MV-4-11 (cell line): Measurements from ENCODE around the gene TANC1.

Experiments used
- DNase-seq: peaks from one replicate; lab custom pipeline; 2025; lab: John Stamatoyannopoulos, UW

Gene TANC1

DNA sequence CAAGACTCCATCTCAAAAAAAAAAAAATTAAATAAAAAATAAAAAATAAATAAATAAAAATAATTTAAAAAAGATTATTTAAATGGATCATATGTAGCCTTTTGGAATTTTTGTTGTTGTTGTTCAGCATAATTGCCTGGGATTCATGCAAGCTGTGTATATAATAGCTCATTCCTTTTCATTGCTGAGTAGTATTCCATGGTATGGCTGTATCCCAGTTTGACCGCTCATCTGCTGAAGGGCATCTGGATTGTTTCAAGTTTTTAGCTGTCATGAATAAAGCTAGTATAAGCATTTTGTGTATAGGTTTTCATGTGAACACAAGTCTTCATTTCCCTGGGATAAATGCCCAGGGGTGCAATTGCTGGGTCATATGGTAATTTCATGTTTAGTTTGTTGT is 6.4 kb upstream of the TANC1 start:
- no peak for DNase-seq

DNA sequence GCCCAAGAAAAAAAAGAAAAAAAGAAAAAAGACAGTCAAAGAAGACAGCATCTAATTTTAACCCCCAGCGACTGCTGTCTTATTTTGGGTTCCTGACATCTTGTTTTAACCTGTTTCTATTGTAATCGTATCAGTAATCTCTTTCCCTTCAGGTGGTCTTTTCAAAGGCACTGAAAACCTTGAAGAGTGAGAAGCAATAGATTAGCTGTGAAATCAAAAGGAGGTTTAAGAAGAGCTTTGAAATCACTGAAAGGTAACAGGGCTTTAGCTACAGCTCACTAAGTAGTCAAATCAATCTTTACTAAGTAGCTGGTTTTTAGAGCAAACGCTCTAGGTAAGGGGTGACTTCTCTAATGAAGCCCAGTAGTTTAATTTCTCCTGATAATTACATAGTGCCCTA is 5.4 kb upstream of the TANC1 start:
- no peak for DNase-seq

DNA sequence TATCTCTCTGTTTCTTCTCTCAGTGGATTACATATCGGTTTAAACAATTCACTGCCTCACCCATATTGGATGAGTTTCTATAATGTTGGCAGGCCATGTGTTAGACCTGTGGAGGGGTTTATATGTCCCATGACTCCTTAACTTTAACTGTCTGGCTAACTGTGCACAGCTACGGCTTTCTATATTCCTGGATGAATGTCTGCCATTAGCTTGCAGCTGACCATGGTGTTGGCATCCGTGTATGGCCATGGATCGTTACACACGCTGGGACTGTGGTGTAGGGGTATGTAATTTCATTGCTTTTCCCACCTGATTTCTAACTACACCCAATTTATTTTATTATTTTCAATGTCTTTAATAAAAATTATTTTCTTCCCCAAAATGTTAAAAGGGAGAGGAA is 3.3 kb upstream of the TANC1 start:
- DNase-seq, result no peak

DNA sequence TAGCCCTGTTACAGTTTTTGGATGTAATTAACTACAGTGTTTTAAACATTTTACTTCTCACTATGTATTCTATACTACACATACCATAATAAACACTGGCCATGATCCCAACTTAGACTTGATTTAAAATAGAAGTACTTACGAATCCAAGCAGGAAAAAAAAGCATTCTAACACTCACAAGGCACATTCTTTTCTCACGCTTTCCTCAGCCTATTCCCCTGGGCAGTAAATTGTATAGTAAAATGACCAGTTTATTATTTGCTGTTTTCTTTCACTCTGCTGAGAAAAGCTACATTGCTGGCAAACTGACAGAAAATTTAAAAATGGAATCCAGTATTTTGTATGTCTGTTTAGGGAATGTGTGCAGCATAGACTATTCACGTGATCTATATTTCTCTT is 2.8 kb upstream of the TANC1 start:
- no peak for DNase-seq

DNA sequence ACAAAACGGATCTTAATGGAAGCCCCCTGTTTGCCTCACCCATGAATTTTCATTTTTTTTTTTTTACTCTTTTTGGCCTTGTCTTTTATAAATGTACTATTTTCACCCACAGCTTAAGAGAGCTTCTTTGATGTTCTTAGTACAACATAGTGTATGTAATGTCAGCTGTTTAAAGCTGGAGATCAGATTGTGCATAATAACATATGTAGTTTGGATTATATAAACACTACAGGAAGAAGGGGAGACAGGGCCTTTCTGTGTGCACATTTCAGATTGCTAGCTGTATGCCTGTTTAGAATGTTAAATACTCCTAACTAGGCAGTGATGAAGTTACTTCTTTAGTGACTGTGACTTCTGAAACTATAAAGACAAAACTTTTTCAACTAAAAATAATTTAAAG is 2.1 kb upstream of the TANC1 start:
- DNase-seq, result no peak

DNA sequence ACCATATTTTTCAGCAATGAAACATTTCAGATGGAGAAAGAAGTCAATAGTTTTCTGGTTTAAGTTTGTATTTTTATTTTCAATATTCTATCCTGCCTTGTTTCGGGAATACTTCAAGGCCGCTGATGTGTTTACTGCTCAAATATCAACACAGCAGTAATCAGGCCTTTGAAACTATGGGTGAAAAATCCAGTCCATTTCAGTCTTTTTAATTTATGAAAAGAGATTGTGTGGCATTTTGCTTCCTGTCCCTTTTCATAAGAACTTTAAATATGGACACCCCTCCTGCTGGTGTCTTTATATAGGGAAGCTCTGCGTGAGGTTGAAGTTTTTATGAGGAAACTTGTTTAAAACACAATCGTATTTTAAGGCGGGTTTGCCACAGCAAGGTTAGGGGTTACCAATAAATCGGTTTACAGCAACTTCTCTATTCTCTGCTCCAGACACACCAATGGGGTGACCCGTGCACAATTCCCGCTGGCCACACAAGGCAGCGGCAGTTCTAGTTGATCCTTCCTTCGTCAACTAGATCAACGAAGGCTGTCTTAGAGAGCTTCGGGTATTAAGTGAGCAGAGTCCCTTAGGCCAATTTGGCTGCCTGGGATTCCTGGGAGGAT is 1.2 kb upstream of the TANC1 start:
- no peak for DNase-seq

DNA sequence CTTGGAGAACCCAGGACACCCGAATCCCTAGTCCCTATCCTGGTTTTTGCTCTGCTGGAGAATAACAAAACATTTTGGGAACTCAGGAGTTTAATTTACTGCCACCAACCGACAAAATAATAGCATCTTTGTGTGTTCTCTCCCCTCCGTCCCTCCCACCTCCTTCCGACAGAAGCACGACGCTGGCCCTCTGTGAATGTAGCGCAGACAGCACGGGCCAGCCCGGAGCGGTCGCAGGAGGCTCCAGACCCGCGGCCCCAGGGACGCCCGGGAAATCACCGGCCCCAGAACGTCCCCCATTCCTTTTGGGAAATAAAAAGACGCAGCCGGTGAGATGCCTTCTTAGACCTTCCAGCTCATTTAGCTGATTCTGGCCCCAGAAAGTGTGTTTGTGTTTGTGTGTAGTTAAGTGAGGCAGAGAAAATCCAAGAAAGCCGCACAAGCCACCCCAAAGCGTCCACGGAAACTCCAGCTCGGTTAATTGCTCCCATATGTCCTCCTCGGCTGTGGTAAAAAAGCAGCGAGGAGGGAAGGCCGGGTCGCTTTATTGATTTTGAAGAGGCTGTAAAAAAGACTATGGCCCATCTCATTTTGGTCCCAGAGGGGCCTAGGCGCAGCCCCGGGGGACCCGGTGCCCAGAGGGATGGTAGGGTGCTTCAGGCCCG is 577 bp upstream of the TANC1 start:
- DNase-seq, result no peak

DNA sequence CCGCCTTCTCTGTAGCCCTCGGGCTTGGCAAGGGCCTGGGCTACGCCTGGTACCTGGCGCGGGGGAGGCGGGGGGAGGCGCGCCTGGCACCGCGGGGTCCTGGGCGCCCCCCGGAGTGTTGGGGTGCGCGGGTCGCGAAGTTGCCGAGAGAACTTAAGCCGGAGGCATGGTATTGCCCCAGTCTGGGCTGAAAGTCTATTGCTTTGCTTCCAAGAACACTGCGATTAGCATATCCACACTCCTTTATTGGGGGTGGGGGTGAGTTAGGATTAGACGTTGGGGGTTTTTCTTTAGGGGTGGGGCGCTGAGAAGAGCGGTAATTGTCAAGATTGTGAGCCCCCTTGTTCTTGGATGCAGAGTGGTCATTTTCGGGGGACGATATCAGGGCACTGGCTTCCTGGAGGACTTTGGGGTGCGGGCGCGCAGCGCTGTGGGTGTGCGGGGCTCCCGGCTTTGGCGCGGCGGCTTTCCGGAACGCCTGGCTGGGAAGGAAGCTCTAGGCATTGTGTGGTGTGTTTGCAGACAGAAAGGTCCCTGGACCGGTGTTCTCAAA is 798 bp downstream of the TANC1 start:
- no peak for DNase-seq

DNA sequence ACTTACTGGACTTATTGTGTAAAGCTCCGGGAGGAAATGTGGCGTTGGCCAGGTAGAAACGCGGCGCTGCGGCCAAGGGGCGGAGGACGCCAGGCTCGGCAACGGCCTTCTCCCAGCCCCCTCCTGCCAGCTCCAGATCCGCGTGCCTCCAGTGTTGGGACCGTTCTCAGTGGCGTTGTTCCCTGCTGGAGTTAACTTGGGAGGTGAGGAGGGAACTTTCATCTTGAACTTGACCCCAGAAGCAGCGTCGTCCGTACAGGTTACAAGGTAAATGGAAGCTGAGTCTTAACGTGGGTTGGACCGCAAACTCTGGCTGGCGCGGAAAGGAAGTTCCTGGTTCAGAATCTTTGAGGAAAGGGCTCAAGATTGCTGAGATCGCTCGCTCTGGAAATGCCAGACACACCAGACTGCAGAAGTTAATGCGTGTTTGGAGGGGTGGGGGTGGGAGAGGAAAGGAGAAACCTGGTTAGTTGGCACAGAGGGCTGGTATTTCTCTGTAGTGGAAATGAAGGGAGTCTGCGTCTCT is 1.3 kb downstream of the TANC1 start:
- no peak for DNase-seq

DNA sequence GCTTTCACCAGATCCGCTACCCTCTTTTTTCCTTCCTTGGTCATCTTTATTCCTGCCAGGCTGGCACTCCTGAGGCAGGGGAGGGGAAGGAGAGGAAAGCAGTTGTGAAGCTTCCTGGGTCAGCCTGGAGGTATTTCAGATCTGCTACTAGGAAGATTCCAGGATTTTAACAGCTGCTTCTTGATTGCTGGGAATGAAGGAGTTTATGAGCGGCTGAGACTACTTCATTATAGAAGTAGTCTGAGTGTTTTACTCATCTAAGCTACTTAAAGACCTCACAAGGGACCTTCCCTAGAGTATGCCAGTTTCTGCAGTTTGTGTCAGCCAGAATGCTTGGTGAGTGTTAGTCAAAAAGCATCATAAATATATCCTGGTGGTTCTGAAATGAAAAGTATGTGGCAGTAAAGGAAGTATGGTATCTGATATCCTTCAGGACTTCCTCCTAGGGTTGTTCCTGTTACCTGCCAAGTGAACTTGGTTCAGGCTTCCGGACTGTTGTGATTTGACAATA is 1.9 kb downstream of the TANC1 start:
- no peak for DNase-seq

DNA sequence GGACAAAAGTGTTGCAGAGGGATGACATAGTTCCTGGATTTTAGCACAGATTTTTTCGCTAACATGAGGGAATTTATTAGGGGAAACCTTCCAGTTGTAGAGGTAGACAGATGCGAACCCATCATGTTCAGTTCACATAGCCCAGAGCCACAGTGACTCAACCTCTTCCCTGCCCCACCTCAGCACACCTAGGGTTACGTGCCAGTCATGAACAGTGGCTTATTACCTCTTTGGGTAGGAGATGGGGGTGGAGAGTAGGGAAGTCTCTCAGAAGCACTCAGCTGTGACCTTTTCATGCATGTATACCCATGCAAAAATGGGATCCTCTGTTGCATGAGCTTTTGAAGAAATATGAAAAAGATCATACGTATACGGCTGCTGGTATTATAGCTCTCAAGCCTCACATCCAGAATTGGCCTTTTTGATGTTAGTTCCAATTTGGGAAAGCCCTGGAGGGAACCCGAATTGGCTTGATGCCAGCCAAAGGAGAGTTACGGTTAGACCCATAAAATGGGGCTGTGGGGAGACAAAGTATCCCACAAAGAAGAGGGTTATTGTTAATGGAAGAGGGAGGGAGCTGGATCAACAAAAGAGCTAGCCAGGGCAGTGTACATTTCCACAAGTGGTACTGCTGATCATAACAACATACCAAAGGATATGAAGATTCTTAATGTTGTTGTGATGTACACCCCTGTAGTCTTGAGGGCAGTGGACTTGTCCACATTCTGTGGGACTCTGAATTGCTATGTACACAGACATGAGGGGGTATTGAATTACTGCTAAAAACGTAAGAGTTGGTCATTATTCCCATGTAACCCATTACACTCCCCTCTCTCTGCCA is 4.9 kb downstream of the TANC1 start:
- no peak for DNase-seq

DNA sequence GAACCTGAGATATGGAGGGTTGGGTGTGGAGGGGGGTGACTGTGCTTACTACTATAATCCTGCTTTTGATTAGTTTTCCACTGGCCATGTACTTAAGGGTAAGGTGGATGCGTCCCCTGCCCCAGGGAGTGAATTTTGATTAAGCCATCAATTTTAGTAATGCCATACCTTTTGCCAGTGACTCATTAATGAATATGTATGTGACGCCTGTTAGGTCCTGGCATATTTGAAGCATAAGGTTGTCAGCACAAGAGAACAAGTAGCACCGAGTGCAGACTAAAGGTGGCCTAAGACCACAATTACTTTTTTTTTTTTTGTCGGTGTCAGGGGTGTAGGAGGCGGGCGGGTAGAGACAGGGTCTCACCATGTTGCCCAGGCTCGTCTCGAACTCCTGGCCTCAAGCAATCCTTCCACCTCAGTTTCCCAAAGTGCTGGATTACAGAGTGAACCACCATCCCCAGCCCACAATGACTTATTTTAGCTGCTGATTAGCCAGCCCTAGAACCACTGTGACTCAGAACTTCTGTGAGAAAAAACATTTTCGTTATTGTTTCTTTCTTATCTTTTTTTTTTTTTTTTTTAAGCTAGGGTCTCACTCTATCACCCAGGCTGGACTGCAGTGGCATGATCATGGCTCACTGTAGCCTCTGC is 7.0 kb downstream of the TANC1 start:
- no peak for DNase-seq

DNA sequence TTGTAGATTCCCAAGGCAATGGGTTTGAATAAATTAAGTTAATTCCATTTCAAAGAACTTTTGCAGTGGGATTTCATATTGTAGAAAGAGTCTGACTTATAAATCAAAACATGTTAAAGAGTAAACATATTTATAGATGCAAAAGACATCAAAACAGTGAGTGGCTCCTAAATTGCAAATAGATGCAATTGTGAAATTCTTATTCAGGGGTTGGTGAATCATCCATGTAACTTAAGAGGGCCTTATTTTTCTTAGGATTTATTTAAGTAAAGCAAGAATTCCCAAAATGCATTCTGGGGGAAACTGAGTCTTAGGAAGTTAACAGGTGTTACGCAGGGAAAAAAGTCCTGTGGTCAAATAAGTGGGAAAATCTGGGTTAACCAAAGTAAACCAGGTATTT is 11.3 kb downstream of the TANC1 start:
- DNase-seq, result no peak

DNA sequence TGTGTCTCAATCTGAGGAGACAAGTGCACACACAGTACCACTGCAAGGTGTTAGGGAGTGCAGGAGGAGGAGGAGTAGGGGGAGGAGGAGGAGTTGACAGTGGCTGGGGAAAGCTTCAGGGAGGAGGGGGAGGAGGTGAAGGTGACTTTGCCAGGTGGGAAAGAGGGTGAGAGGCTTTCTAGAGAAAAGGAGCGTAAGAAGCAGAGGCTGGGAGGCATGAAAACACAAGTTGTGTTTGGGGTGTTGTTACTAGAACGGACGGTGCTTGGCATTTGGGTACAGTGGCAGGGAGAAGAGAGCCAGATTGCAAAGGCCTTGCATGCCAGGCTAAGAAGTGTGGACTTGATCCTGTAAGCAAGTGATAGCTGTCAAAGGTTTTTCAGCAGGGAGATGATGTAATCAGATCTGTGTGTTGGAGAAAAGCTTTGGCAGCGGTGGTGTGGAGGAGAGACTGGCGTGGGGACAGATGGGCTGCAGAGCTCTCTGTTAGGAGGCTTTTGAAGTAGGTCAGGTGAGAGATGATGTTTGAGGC is 16.2 kb downstream of the TANC1 start:
- DNase-seq, result no peak

DNA sequence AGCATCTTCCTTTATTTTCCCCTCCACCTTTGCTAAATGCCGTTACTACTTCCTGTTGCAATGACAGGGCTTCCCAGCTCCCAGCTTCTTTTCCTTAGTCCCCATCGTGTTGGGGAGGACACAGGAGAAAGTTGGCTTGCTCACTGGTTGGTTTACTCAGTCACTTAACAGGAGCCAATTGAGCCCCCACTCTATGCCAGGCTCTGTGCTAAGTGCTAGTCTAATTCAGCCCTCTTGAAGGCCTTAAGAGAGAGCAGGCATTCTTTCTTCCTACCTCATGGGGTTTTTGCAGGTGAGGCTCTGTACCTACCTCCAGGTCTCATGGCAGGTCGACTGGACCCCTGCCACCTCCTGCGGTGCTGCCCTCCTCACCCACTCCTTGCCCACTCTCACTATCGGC is 20.1 kb downstream of the TANC1 start:
- DNase-seq, result no peak

DNA sequence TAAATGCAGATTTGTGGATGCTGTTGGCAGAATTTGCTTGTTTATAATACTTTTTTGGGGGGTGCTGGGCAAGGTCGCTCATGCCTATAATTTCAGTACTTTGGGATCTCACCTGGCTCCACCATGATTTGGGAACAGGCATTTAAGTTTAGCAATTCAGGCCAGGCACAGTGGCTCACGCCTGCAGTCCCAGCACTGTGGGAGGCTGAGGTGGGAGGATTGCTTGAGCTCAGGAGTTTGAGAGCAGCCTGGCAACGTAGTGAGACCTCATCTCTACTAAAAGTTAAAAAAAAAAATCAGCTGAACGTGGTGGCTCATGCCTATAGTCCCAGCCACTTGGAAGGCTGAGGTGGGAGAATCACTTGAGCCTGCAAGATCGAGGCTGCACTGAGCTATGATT is 20.7 kb downstream of the TANC1 start:
- DNase-seq, result no peak

DNA sequence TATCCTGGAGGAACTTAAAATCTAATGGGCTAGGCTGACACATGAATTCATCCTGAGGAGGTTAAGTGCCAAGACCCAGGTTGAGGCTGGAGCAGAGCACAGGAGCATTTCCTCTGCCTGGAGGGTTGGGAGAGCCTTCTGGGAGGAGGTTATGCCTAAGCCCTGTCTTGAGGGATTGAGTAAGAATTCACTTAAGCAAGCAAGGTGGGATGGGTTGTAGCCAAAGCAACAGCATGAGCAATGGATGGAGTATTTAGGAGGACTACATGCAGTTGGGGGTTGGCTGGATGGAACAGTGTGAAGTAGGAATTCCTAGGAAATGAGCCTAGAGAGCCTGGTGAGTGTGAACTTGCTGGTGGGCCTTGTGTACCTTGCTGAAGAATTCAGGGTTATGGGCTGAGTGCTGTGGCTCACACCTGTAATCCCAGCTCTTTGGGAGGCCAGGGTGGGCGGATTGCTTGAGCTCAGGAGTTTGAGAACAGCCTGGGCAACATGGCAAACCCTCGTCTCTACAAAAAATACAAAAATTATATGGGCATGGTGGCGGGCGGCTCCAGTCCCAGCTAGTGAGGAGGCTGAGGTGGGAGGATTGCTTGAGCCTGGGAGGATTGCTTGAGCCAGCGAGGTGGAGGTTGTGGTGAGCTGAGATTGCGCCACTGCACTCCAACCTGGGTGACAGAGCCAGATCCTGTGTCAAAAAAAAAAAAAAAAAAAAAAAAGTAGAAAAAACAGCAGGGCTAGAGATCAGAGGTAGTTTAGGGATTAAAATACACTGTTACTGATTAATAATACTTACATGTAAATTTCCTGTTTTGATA is 22.2 kb downstream of the TANC1 start:
- DNase-seq, result no peak

DNA sequence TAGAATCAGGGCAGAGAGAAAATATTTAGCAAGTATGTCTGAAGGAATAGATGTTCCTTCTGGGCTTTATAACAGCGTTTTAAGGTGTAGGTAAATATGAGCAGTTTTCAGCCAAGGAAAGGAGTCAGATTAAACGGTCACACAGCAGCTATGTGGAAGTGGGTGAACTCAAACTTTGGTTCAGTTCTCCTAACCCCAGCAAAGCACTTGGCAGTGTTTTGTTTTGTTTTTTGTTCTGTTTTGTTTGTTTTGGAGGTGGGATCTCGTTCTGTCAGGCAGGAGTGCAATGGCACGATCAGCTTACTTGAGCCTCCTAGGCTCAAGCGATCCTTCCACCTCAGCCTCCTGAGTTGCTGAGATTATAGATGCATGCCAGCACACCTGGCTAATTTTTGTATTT is 24.6 kb downstream of the TANC1 start:
- DNase-seq, result no peak

DNA sequence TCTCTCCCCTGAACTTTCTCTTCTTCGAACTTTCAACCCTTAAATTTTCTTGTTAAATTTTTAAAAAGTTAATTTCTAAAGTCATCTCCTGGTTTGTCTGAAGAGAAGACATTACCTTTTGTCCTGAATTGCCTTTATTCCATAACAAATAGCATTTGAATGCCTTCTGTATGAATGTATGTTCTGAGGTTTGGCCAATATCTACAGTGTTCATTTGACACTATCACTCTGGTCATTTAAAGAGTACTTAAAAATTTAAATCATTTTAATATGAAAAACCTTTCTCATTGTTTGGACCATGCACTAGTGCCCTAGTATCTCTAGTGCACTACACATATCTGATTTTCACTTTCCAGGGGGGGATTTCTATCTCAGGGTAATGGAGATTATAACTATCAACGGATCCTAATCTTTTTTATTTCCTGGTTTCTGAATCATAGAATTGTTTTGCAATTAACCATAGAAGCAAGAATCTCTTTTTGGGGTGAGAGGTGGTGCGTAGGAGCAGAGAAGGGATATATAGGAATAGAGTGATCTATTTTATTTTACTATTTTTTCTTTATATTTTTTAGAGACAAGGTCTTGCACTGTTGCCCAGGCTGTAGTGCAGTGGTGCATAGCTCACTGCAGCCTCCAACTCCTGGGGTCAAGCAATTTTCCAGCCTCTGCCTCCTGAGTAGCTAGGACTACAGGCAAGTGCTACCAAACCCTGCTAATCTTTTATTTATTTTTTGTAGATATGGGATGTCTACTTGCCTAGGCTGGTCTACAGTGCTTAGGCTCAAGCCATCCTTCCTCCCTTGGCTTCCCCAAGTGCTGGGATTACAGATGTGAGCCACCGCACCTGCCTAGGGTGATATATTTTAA is 25.5 kb downstream of the TANC1 start:
- DNase-seq, result no peak
